Adrenal gland (tissue), 12 donors: ENCODE data around the gene M1AP. TPM values are rescaled to one million over a fixed set of nuclear protein-coding genes. Genes with fewer than 3 reads are reported as not detected.
A peak's percentile ranks its signal among the peaks of the same experiment; 100 is the strongest.

Source experiments
- DNase-seq, 7 donors: peaks; one replicate each; pipeline ENCODE4 v3.0.0-alpha.2; 2019 to 2020
- H3K27ac ChIP-seq, 5 donors: fragments of 200-600 bp; sonication (generic) in 4 of 5; 1 replicate in 3 of 5; 2 replicates in 2 of 5; pipeline versions ENCODE4 v1.5.1 to v1.8.0; 2016 to 2020; ENCODE audit warnings: mild to moderate bottlenecking in 1 of 5
- H3K27me3 ChIP-seq: fragments of 200-600 bp; 2 replicates; pipeline ENCODE4 v1.8.0; 2021
- H3K36me3 ChIP-seq, 2 donors: fragments of 200-600 bp; replicated peaks in 1 of 2; 1 replicate in 1 of 2; 2 replicates in 1 of 2; pipeline versions ENCODE4 v1.5.1 to v1.8.0; 2018 to 2022
- H3K4me1 ChIP-seq, 2 donors: fragments of 200-600 bp; replicated peaks in 1 of 2; 1 replicate in 1 of 2; 2 replicates in 1 of 2; pipeline versions ENCODE4 v1.5.1 to v1.8.0; 2018 to 2021
- H3K4me3 ChIP-seq, 4 donors: fragments of 200-600 bp; sonication (generic) in 3 of 4; one replicate each; pipeline ENCODE4 v1.5.1; 2016 to 2018
- H3K9me3 ChIP-seq, 3 donors: fragments of 200-600 bp; sonication (generic) in 1 of 3; replicated peaks in 1 of 3; 1 replicate in 2 of 3; 2 replicates in 1 of 3; pipeline versions ENCODE4 v1.5.1 to v1.8.0; 2016 to 2021
- POLR2A ChIP-seq, 2 donors: fragments of 450-650 bp; IDR thresholded peaks; one replicate each; pipeline ENCODE4 v1.6.1; 2017; ENCODE audit warnings: antibody characterized with exemption in 2 of 2, mild to moderate bottlenecking in 2 of 2, moderate library complexity in 1 of 2
- WGBS, 4 donors: extraction: QIAGEN DNeasy Blood & Tissue Kit in 2 of 4; methylation state at CpG; one replicate each; pipeline versions ENCODE4 v1.1.5 to v1.1.7; 2013 to 2017; 5-methylcytosine and 5-hydroxymethylcytosine counted together
- intact Hi-C, 2 donors: fragments of 100-400 bp; cut with DNase I; formaldehyde crosslinking; loops; one replicate each; pipeline versions ENCODE4 v1.14.1 to v1.15.0; 2022 to 2023
- polyA plus RNA-seq, 3 donors: library from polyadenylated mRNA; stranded (reverse); fragments of 200-250 nt in 2 of 3; fragments of 350-450 nt in 1 of 3; fragmentation: Illumina TruSeq in 1 of 3; extraction: RNeasy Lipid Tissue Mini Kit (QIAGEN cat#74804) in 1 of 3; gene quantifications; one replicate each; pipeline ENCODE4 v1.2.3, GENCODE V29; 2013 to 2014
- total RNA-seq, 9 donors: library from RNA; depleted of rRNA in 4 of 9; stranded (reverse); fragments of >200 nt in 4 of 9; fragments of 120-200 nt in 1 of 9; fragmentation: NEBNext Ultra II Directional in 1 of 9; extraction: Animal tissue kit (Norgen Biotek cat#: 25700) in 1 of 9; gene quantifications; one replicate each; pipeline versions ENCODE4 v1.1.0 to v1.2.4, GENCODE V29; 2013 to 2023
- TF ChIP-seq, protein P1 (sequence below), 6 experiments: fragments of 450-650 bp in 4 of 6; fragments of 200-600 bp in 2 of 6; sonication (generic) in 1 of 6; IDR thresholded peaks; 1 replicate in 5 of 6; 2 replicates in 1 of 6; pipeline versions ENCODE4 v1.5.1 to v1.8.0; 2016 to 2021; ENCODE audit warnings: antibody characterized with exemption in 6 of 6, mild to moderate bottlenecking in 2 of 6, moderate library complexity in 1 of 6
- donor health status: healthy with polysubstance abuse.
- donor health status: Bipolar disorder and iron deficiency.
- donor health status: DM: yes; HTN: yes; CAD: no.
- donor health status: DM: no; HTN: no; CAD: no.
- donor health status: DM: no; HTN: no; CAD: no.
- donor health status: DM: yes; HTN: yes; CAD: no.

Gene M1AP
- total and polyA plus RNA-seq, 12 donors = 0.47 to 2.2 (median 0.84) TPM; not detected in 1

- intact Hi-C loops = no loop called here
- no peaks in the 10 kb centered on the region for H3K27me3 ChIP-seq
- H3K36me3 ChIP-seq = no peaks in the 10 kb centered on the region
- peak in 3 of 7 donors; percentile 33 to 66 (median 62) for DNase-seq
- TF ChIP-seq, protein P1, sequence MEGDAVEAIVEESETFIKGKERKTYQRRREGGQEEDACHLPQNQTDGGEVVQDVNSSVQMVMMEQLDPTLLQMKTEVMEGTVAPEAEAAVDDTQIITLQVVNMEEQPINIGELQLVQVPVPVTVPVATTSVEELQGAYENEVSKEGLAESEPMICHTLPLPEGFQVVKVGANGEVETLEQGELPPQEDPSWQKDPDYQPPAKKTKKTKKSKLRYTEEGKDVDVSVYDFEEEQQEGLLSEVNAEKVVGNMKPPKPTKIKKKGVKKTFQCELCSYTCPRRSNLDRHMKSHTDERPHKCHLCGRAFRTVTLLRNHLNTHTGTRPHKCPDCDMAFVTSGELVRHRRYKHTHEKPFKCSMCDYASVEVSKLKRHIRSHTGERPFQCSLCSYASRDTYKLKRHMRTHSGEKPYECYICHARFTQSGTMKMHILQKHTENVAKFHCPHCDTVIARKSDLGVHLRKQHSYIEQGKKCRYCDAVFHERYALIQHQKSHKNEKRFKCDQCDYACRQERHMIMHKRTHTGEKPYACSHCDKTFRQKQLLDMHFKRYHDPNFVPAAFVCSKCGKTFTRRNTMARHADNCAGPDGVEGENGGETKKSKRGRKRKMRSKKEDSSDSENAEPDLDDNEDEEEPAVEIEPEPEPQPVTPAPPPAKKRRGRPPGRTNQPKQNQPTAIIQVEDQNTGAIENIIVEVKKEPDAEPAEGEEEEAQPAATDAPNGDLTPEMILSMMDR (IDR thresholded peaks at IDR 0.05) = no peak
- TF ChIP-seq POLR2A (IDR thresholded peaks at IDR 0.05) = no peak
- H3K4me1 ChIP-seq = peaks cover 0 to 8% of the 10 kb centered on the region in 2 donors
- H3K27ac ChIP-seq = no peak overlapping the region
- WGBS, 4 donors = 60 to 68% (median 66%) methylated on average over 4 to 7 of the region's 7 CpGs
- no peaks in the 10 kb centered on the region for H3K9me3 ChIP-seq
- no peak overlapping the region for H3K4me3 ChIP-seq
These were observed 89.6 kb downstream of the M1AP start for GRCh38 chr2:74558284-74559230.

DNA sequence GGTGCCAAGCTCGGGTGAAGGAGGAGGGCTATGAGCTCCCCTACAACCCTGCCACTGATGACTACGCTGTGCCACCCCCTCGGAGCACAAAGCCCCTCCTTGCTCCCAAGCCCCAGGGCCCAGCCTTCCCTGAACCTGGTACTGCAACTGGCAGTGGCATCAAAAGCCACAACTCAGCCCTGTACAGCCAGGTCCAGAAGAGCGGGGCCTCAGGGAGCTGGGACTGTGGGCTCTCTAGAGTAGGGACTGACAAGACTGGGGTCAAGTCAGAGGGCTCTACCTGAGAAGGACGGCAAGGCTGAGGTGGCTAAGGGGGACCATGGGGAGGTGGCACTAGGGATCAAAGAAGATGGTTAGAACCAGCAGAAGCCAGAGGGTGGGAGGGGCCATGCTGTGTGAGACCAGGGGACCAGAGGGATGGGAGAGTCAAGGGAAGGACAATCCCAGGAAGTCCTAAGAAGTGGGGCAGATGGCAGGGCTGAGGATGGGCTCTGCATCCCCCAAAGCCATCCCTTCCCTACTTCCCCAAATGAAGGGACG is 91.2 kb downstream of the M1AP start:
- WGBS, 4 donors = 87 to 94% (median 92%) methylated on average over 4 to 6 of the region's 6 CpGs
- H3K27me3 ChIP-seq = no peaks in the 10 kb centered on the region
- no peaks in the 10 kb centered on the region for H3K9me3 ChIP-seq
- no peak overlapping the region for H3K27ac ChIP-seq
- peaks cover 0 to 23% of the 10 kb centered on the region in 2 donors for H3K4me1 ChIP-seq
- DNase-seq = no peak
- TF ChIP-seq, protein P1 (IDR thresholded peaks at IDR 0.05) = no peak
- TF ChIP-seq POLR2A (IDR thresholded peaks at IDR 0.05) = no peak
- no peak overlapping the region for H3K4me3 ChIP-seq
- H3K36me3 ChIP-seq = no peaks in the 10 kb centered on the region
- intact Hi-C loops = no loop called here

GRCh38 chr2:74556159-74556558 is 92.0 kb downstream of the M1AP start:
- Histone ChIP-seq H3K36me3 (no peaks in the 10 kb centered on the region), H3K27me3 (no peaks in the 10 kb centered on the region), H3K9me3 (no peaks in the 10 kb centered on the region), H3K27ac (peak overlapping the region in 2 of 5 donors; percentile 9 to 17), H3K4me1 (peaks cover 0 to 23% of the 10 kb centered on the region in 2 donors), H3K4me3 (no peak overlapping the region)
- WGBS, 4 donors = 79 to 97% (median 87%) methylated on average over 4 to 14 of the region's 14 CpGs
- DNase-seq = no peak
- intact Hi-C loops = no loop called here
- TF ChIP-seq, protein P1 (IDR thresholded peaks at IDR 0.05) = no peak

DNA sequence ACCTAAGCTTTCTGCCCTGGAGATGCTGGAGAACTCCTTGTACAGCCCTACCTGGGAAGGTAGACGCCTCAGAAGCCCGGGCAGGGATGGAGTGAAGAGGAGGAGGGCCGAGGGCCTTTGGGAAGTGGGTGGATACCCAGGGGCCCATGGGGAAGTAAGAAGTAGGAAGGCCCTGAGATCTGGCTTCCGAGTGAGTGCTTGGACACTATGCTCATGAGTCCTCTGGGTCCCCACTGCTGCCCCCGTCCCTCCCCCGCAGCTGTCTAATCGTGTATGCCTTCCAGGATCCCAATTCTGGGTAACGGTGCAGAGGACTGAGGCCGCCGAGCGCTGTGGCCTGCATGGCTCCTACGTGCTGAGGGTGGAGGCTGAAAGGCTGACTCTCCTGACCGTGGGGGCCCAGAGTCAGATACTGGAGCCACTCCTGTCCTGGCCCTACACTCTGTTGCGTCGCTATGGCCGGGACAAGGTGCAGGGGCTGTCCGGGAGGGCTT is 92.5 kb downstream of the M1AP start:
- Histone ChIP-seq H3K36me3 (no peaks in the 10 kb centered on the region), H3K27me3 (no peaks in the 10 kb centered on the region), H3K27ac (peak overlapping the region in 2 of 5 donors; percentile 89), H3K4me1 (peaks cover 0 to 23% of the 10 kb centered on the region in 2 donors), H3K4me3 (peak overlapping the region in 2 of 4 donors; percentile 51 to 96), H3K9me3 (no peaks in the 10 kb centered on the region)
- intact Hi-C loops = no loop called here
- DNase-seq = peak in 1 of 7 donors; percentile 34
- 70 to 84% (median 83%) methylated on average over 15 to 17 of the region's 17 CpGs for WGBS, 4 donors
- no peak for TF ChIP-seq POLR2A (IDR thresholded peaks at IDR 0.05)
- TF ChIP-seq, protein P1 (IDR thresholded peaks at IDR 0.05) = no peak
